HTERT RPE-1 (cell line): ENCODE data around the gene MYL6.
"Not testable (repeated sequence)": the region's sequence is repeated elsewhere in the genome, so short reads cannot be mapped to it uniquely, and the experiment has no call there.

Experiments used
- in situ Hi-C: fragments of 300-500 bp; cut with MboI; formaldehyde crosslinking; loops from 4 replicates; pipeline ENCODE4 v1.14.3; 2020; ENCODE audit warnings: low sequenced_read_pairs

MYL6 gene

GRCh38 chr12:56158029-56158925 is at the start of gene MYL6:
Gene MYL6 (plus strand): TSS chr12:56158359. CDS start chr12:56158402, 43 bp downstream.
- in situ Hi-C loops, result no loop called here

- in situ Hi-C loops, result no loop called here
Measured at GRCh38 chr12:56110571-56110970, 47.6 kb upstream of the MYL6 start.

GRCh38 chr12:56114084-56114483 is 44.1 kb upstream of the MYL6 start:
- in situ Hi-C loops, result no loop called here

GRCh38 chr12:56115329-56115728 is 42.8 kb upstream of the MYL6 start:
- in situ Hi-C loops, result no loop called here

GRCh38 chr12:56116267-56117081 is 41.7 kb upstream of the MYL6 start, which contains the start of gene RPL41:
Gene RPL41 (plus strand): TSS chr12:56116633.
- in situ Hi-C loops, result no loop called here

GRCh38 chr12:56117082-56117706 is 41.0 kb upstream of the MYL6 start:
- in situ Hi-C loops, result not testable (repeated sequence)

GRCh38 chr12:56117778-56118687 is 40.1 kb upstream of the MYL6 start, which contains the start of gene ZC3H10:
Gene ZC3H10 (plus strand): TSS chr12:56118266. CDS start chr12:56120563, 2,297 bp downstream.
- in situ Hi-C loops, result no loop called here

GRCh38 chr12:56118688-56119357 is 39.3 kb upstream of the MYL6 start:
- in situ Hi-C loops, result no loop called here

GRCh38 chr12:56119361-56119796 is 38.8 kb upstream of the MYL6 start:
- in situ Hi-C loops, result no loop called here

- in situ Hi-C loops, result no loop called here
Measured at GRCh38 chr12:56120158-56120846, 37.9 kb upstream of the MYL6 start.

GRCh38 chr12:56121204-56121870 is 36.8 kb upstream of the MYL6 start:
- in situ Hi-C loops, result no loop called here

- in situ Hi-C loops, result no loop called here
Measured at GRCh38 chr12:56122637-56123036, 35.5 kb upstream of the MYL6 start.

- in situ Hi-C loops, result no loop called here
Measured at GRCh38 chr12:56124133-56124532, 34.0 kb upstream of the MYL6 start.

- in situ Hi-C loops, result no loop called here
Measured at GRCh38 chr12:56126732-56127239, 31.4 kb upstream of the MYL6 start.

GRCh38 chr12:56127485-56127887 is 30.7 kb upstream of the MYL6 start:
- in situ Hi-C loops, result no loop called here

- in situ Hi-C loops, result no loop called here
Measured at GRCh38 chr12:56127888-56128669, 30.1 kb upstream of the MYL6 start, which contains the start of gene ESYT1. Gene ESYT1 (plus strand): TSS chr12:56128267. CDS start chr12:56128320, 53 bp downstream.

GRCh38 chr12:56128670-56129205 is 29.4 kb upstream of the MYL6 start:
- in situ Hi-C loops, result no loop called here
